BJ (cell line): ENCODE results near the gene TMEM151B. TPM values are rescaled to one million over a fixed set of nuclear protein-coding genes. Genes with fewer than 3 reads are reported as not detected.
A peak's percentile ranks its signal among the peaks of the same experiment; 100 is the strongest.

Experiments used
- CTCF ChIA-PET: fragments of 350-600 bp; formaldehyde crosslinking; extraction: SDS; loops from one replicate; lab custom pipeline; 2021; ENCODE audit warnings: antibody characterized with exemption, inconsistent platforms; lab: Yijun Ruan, JAX
- POLR2A ChIA-PET: fragments of 300-600 bp; sonication (Branson Sonifier 250); formaldehyde crosslinking; extraction: SDS; loops from one replicate; lab custom pipeline; 2021; ENCODE audit warnings: antibody characterized with exemption; lab: Charles Lee
- DNase-seq: peaks from one replicate; pipeline ENCODE4 v3.0.0-alpha.2; 2011; ENCODE audit warnings: low read depth
- H3K27me3 ChIP-seq: 2 replicates; pipeline ENCODE4 v1.6.0; 2011; ENCODE audit warnings: low read length; ENCODE audit not compliant: control insufficient read depth, insufficient read depth
- H3K36me3 ChIP-seq: 2 replicates; pipeline ENCODE4 v1.5.1; 2011; ENCODE audit warnings: low read length; ENCODE audit not compliant: control insufficient read depth, insufficient read depth
- H3K4me3 ChIP-seq: 2 replicates; pipeline ENCODE4 v1.5.1; 2011; ENCODE audit warnings: low read depth, mild to moderate bottlenecking, control low read depth, low read length
- polyA plus RNA-seq: library from polyadenylated mRNA; depleted of rRNA; stranded (reverse); fragments of >200 nt; gene quantifications from 2 replicates; pipeline ENCODE4 v1.2.3, GENCODE V29; 2011
- TF ChIP-seq, protein P1 (sequence below): IDR thresholded peaks from 2 replicates; pipeline ENCODE4 v1.5.1; 2011; ENCODE audit warnings: low read depth, mild to moderate bottlenecking, control low read depth, inconsistent platforms, low read length, moderate library complexity; ENCODE audit not compliant: insufficient read depth

Gene TMEM151B
- polyA plus RNA-seq, 1 experiment, result not detected

DNA sequence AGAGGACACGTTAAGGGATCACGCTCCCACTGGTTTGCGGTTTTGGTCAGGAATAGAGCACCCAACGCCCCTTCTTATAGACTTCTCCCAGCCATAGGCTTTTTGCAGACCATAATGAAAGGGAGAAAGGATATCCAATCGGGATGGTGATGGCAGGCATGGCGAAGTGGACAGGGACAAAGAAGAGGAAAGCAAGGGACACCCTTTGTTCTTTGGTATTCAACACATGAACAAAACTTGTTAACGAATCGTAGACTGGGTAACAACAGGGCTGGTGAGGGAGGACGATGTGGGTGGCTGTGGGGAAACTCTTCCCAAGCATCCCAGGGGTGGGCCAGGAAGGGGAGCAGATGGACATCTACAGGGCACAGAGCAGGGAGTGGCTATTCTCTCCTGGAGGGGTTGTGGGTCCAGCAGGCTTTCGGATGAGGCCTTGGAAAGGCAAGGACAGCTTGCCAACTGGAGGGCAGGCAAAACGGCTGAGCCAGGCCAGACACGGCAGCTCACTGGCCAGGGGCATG is 24.8 kb upstream of the TMEM151B start:
- ChIA-PET CTCF (interaction anchor here (0.7 to 6.6 kb wide), 7 partner anchors 8 to 73 kb away, joined by 3 to 50 read pairs (median 14); partner anchors contain the start of gene SLC35B2), POLR2A (interaction anchor here (0.6 to 0.9 kb wide), 2 partner anchors 11 to 112 kb away, joined by 3 to 5 read pairs; no protein-coding TSS in a partner anchor)
- H3K36me3 ChIP-seq, result peaks cover 8% of the 10 kb centered on the region

GRCh38 chr6:44245912-44246662 is 24.2 kb upstream of the TMEM151B start:
- DNase-seq, result no peak
- POLR2A ChIA-PET, result interaction anchor here (0.5 to 1.6 kb wide), 6 partner anchors 8 to 617 kb away, joined by 3 to 18 read pairs (median 6); partner anchors contain the start of gene SLC35B2
- CTCF ChIA-PET, result interaction anchor here (0.6 to 6.6 kb wide), 8 partner anchors 8 to 151 kb away, joined by 3 to 50 read pairs (median 8); partner anchors contain the start of gene SLC35B2
- Histone ChIP-seq H3K4me3 (peak overlapping the region; percentile 79), H3K27me3 (no peaks in the 10 kb centered on the region), H3K36me3 (peaks cover 14% of the 10 kb centered on the region)
- TF ChIP-seq, protein P1, sequence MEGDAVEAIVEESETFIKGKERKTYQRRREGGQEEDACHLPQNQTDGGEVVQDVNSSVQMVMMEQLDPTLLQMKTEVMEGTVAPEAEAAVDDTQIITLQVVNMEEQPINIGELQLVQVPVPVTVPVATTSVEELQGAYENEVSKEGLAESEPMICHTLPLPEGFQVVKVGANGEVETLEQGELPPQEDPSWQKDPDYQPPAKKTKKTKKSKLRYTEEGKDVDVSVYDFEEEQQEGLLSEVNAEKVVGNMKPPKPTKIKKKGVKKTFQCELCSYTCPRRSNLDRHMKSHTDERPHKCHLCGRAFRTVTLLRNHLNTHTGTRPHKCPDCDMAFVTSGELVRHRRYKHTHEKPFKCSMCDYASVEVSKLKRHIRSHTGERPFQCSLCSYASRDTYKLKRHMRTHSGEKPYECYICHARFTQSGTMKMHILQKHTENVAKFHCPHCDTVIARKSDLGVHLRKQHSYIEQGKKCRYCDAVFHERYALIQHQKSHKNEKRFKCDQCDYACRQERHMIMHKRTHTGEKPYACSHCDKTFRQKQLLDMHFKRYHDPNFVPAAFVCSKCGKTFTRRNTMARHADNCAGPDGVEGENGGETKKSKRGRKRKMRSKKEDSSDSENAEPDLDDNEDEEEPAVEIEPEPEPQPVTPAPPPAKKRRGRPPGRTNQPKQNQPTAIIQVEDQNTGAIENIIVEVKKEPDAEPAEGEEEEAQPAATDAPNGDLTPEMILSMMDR, result peak; percentile 45

More for the DNA sequence above, 24.8 kb upstream of the TMEM151B start:
- Histone ChIP-seq H3K4me3 (peak overlapping the region; percentile 79), H3K27me3 (no peaks in the 10 kb centered on the region)
- TF ChIP-seq, protein P1, result no peak
- no peak for DNase-seq

GRCh38 chr6:44246663-44247337 is 23.4 kb upstream of the TMEM151B start, which contains the start of gene HSP90AB1:
TSS of gene HSP90AB1 (plus strand) at chr6:44247101. CDS start at chr6:44248630, 1,529 bp downstream.
- peak; percentile 87 for DNase-seq
- Histone ChIP-seq H3K27me3 (no peaks in the 10 kb centered on the region), H3K4me3 (peak within 1 kb of the TSS; percentile 79), H3K36me3 (peaks cover 18% of the 10 kb centered on the region)
- ChIA-PET POLR2A (interaction anchor here (0.5 to 1.6 kb wide), 4 partner anchors 9 to 617 kb away, joined by 3 to 18 read pairs (median 9); partner anchors contain the start of gene SLC35B2), CTCF (interaction anchor here (0.6 to 6.6 kb wide), 7 partner anchors 9 to 152 kb away, joined by 3 to 50 read pairs (median 14); partner anchors contain the start of gene SLC35B2)
- TF ChIP-seq, protein P1, result no peak

DNA sequence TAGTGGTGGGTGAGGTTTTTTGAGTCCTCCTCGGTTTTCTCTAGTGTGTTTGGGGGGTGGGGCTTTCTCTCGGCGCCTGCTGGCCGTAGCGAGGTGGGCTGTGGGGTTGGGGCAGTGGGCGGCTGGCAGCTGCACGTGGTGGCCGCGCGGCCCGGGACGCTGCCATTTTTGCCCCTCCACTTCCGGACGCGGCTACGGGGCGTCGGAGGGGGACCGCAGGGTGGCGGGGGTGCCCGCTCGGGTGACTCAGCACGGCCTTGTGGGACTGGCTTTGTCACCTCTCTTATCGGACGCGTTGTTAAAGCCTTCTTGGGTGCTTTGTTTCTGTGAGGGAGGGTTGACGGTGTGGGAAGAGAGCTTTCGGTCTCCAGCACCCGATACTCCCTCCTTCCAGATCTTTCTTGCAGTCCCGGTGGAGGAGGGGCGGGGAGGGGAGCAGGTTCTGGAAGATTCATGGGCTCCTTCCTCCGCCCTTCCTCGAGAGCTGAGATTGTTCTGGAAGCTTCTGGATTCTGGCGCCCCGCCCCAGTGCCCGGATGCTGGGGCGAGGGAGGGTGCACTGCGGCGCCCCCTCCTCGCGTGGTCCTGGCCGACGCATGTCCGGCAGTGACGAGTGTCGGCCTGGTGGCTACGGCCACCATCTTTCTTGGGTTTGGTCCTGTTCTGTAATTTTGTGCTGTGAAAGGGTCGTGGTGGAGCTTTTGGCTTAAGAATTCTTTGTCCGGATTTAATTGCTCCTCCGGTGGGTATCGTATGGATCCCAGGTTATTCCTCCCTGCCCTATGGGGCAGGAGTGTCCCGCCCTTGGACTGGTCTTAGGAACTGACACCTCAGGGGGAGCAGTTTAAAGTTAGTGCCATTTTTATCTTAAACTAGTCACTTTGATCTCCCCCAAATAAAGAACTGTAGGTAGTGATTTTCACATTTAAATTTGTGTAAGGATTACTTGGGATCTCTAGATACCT is 22.6 kb upstream of the TMEM151B start:
- H3K27me3 ChIP-seq, result no peaks in the 10 kb centered on the region
- no peak for DNase-seq
- POLR2A ChIA-PET, result interaction anchor here (0.7 to 1.6 kb wide), 3 partner anchors 9 to 23 kb away, joined by 3 to 18 read pairs (median 8); partner anchors contain the start of gene SLC35B2
- TF ChIP-seq, protein P1, result no peak
- CTCF ChIA-PET, result interaction anchor here (0.6 to 6.6 kb wide), 7 partner anchors 9 to 75 kb away, joined by 3 to 50 read pairs (median 14); partner anchors contain the start of gene SLC35B2
- peak overlapping the region; percentile 79 for H3K4me3 ChIP-seq
- H3K36me3 ChIP-seq, result peaks cover 24% of the 10 kb centered on the region
